ENCODE data around the gene DNHD1. TPM values are rescaled to one million over a fixed set of nuclear protein-coding genes. Genes with fewer than 3 reads are reported as not detected.

The DNHD1 gene
- total RNA-seq, 2 donors from 2014 or later = 7.4 to 11.8 TPM

DNA sequence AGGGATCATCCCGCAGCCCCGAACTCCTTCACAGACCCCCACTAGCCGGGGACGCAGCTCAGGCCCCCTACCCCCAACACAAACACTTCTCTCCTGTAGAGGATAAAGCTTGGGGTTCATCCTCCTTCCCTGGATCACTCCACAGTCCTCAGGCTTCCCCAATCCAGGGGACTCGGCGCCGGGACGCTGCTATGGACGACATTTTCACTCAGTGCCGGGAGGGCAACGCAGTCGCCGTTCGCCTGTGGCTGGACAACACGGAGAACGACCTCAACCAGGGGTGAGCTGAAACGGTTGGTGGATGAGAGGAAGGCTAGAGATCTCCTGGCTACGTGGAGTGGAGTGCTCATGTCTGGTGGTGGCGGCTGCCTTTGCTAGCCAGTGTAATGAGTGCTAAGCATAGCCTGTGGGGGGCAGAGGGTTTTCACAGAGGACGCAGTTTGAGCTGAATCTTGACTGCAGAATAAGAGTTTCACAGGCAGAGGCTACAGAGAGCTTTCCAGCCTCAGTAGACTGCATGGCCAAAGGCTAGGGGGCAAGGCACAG lies 107.1 kb downstream of the DNHD1 start:
- Histone ChIP-seq H3K4me1 (peaks cover 18% of the 10 kb centered on the region), H3K36me3 (peaks cover 25% of the 10 kb centered on the region), H3K9me3 (no peaks in the 10 kb centered on the region), H3K9ac (ENCODE audit: low read depth in 2 of 2, low read length in 2 of 2) (peak overlapping the region; percentile 83 to 86), H3K4me3 (peak overlapping the region; percentile 77), H3K27me3 (no peaks in the 10 kb centered on the region), H3K27ac (peak overlapping the region; percentile 89)
- TF ChIP-seq CTCF (IDR thresholded peaks at IDR 0.05) = no peak
- intact Hi-C loops (cut with DNase I) = loop anchor here (5.0 to 10.0 kb wide), 3 partner anchors 63 to 129 kb away; partner anchors contain the start of genes MRPL17 and TRIM3
- peak; percentile 66 for DNase-seq

DNA sequence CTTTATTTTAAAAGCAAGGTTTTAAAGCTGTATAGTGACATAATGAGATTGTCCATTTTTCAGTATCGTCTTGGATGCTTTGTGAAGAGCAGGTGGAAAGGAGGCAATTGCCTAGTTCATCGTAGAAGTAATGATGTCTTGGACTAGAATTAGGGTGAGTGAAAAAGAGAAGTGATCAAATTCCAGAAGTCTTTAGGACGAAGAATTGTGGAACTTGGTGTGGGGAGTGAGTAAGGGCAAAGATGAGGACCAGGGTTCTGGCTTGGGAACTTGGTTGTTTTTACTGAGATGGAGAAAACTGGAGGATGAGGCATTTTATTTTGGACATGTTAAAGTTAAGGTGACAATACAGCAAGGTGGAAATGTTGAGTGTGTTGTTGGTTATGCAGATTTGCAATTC lies 107.7 kb downstream of the DNHD1 start:
- intact Hi-C loops (cut with DNase I) = loop anchor here (5.0 to 10.0 kb wide), 3 partner anchors 63 to 130 kb away; partner anchors contain the start of genes MRPL17 and TRIM3
- no peak for DNase-seq

DNA sequence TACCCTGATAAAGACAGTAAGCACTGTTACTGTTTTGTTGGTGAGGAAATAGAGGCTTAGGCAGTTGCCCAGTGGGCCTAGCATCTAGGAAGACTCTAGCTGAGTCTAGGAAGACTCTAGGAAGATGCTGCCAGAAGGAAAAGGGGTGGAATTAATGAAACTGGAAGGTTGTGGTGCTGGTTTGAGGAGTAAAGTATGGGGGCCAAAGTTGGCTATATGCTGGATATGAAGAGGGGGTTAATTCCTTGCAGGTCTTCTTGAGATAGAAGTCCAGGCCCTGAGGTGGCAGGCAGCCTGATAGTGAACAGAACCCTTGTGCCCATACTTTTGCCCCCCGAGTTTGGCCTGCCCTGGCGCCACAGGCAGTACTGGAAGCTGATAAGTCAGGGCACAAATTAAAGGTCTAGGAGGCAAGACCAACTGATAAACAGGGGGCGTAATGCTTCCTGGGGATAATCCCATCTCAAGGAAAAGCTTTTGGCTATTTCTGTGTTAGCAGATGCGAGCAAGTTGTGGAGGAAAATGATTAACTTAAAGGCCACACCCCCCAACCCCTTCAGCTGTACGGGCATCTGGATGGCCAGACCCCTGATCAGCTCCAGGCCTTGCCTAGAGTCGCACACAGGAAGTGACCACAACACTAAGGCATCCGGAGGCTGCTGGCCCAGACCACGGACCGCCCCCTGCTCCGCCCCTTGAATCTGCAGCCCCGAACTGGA lies 109.5 kb downstream of the DNHD1 start:
- Histone ChIP-seq H3K9me3 (no peaks in the 10 kb centered on the region), H3K27me3 (no peaks in the 10 kb centered on the region), H3K4me1 (peaks cover 23% of the 10 kb centered on the region), H3K4me3 (no peak overlapping the region), H3K27ac (peak overlapping the region; percentile 89), H3K9ac (ENCODE audit: low read depth in 2 of 2, low read length in 2 of 2) (peak overlapping the region in 1 of 2 donors; percentile 65), H3K36me3 (peaks cover 23% of the 10 kb centered on the region)
- no peak for TF ChIP-seq CTCF (IDR thresholded peaks at IDR 0.05)
- intact Hi-C loops (cut with DNase I) = loop anchor here (10.0 kb wide), 1 partner anchor 132 kb away; the partner anchor contains the start of gene TRIM3
- peak; percentile 92 for DNase-seq

More for the DNA sequence above, 107.7 kb downstream of the DNHD1 start:
- H3K9me3 ChIP-seq = no peaks in the 10 kb centered on the region
- peaks cover 18% of the 10 kb centered on the region for H3K4me1 ChIP-seq
- no peak for TF ChIP-seq CTCF (IDR thresholded peaks at IDR 0.05)
- H3K27ac ChIP-seq = peak overlapping the region; percentile 89
- H3K4me3 ChIP-seq = peak overlapping the region; percentile 77
- peak overlapping the region; percentile 83 to 86 for H3K9ac ChIP-seq (ENCODE audit: low read depth in 2 of 2, low read length in 2 of 2)
- no peaks in the 10 kb centered on the region for H3K27me3 ChIP-seq
- peaks cover 24% of the 10 kb centered on the region for H3K36me3 ChIP-seq

DNA sequence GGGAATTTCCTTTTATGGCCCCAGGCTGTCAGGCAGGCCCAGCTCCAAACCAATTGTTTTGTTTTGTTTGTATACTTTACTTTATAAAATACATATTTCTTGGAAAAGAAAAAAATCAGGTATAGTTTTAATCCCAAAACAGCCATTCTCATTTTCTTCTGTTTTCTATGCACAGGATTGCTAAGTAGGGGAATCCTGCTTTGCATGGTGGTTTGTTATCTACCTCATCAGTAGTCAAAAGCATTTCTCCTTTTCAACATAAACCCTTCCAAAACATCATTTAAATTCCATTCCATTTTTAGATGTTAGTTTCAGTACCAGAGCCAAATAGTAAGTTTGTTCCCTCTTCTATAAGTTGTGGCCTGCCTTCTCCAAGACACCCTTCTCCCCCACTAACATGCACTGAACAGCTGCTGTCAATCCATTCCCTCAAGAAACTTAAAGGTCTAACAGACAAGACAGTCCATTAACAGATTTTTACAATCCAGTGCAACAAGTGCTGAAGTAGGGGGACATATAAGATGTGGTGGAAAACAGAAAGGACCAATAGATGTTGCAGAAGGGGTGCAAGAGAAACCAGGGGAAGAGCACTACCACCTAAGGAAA lies 110.2 kb downstream of the DNHD1 start:
- intact Hi-C loops (cut with DNase I) = loop anchor here (10.0 kb wide), 1 partner anchor 132 kb away; the partner anchor contains the start of gene TRIM3
- H3K9ac ChIP-seq (ENCODE audit: low read depth in 2 of 2, low read length in 2 of 2) = peak overlapping the region in 1 of 2 donors; percentile 65
- DNase-seq = peak; percentile 12
- peaks cover 20% of the 10 kb centered on the region for H3K4me1 ChIP-seq
- H3K27me3 ChIP-seq = no peaks in the 10 kb centered on the region
- no peak for TF ChIP-seq CTCF (IDR thresholded peaks at IDR 0.05)
- H3K36me3 ChIP-seq = peaks cover 23% of the 10 kb centered on the region
- H3K9me3 ChIP-seq = no peaks in the 10 kb centered on the region
- H3K4me3 ChIP-seq = no peak overlapping the region
- H3K27ac ChIP-seq = peak overlapping the region; percentile 89

GRCh38 chr11:6608011-6608410 lies 110.9 kb downstream of the DNHD1 start:
- H3K9ac ChIP-seq (ENCODE audit: low read depth in 2 of 2, low read length in 2 of 2) = no peak overlapping the region
- H3K4me1 ChIP-seq = peaks cover 20% of the 10 kb centered on the region
- intact Hi-C loops (cut with DNase I) = loop anchor here (10.0 kb wide), 1 partner anchor 133 kb away; the partner anchor contains the start of gene TRIM3

More at GRCh38 chr11:6608011-6608410, 110.9 kb downstream of the DNHD1 start:
- Histone ChIP-seq H3K9me3 (no peaks in the 10 kb centered on the region), H3K27ac (peak overlapping the region; percentile 89), H3K27me3 (no peaks in the 10 kb centered on the region), H3K4me3 (no peak overlapping the region), H3K36me3 (peaks cover 23% of the 10 kb centered on the region)
- no peak for TF ChIP-seq CTCF (IDR thresholded peaks at IDR 0.05)
- peak; percentile 17 for DNase-seq

Data from colonic mucosa (tissue), 4 donors.